GM21737 (cell line): Measurements from ENCODE around the gene IFT74.
"Not testable (repeated sequence)": the region's sequence is repeated elsewhere in the genome, so short reads cannot be mapped to it uniquely, and the experiment has no call there.

Experiments
- ATAC-seq: cut with Tn5 transposase; IDR thresholded peaks from one replicate; pipeline ENCODE4 v1.9.1; 2021; ENCODE audit warnings: mild to moderate bottlenecking, moderate library complexity; ENCODE audit not compliant: unreplicated experiment

IFT74 gene

GRCh38 chr9:27065288-27065687 lies 109.1 kb downstream of the IFT74 start:
- no peak for ATAC-seq

DNA sequence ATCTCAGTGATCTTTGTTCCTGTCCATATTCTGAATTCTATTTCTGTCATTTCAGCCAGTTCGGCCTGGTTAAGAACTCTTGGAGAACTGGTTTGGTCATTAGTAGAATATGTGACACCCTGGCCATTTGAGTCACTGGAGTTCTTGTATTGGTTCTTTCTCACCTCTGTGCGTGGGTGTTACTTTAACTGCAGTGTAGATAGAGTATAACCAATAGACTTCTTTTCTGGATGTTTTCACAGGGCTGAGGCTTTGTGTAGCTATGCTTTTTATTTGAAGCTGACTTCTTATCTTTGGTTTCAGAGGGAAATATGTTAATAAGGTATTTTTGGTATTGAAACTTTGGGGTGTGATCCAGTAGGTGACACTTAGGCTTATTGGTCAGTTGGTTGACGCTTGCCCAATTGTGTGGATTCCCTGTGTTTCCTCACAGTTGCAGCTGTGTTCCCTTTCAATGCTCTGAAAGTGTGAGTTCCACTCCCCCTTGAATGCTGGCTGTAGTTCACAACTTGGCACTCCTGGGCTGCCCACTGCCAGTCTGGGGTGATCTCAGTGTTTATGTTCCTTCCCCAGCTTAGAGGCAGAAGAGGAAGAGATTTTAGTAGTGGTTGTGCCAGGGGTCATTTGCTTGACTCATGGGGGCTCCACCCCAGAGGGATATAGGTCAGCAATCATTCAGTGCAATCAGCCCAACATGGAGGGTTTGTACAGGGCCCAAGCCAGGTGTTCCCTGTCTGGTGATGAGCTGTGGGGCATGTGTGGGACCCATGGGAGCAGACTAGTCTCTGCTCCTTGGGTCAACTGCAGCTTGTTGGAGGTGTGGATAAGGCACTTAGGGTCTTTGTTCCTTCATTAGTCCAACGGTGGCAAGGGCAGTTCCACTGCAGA lies 117.9 kb downstream of the IFT74 start:
- no peak for ATAC-seq

GRCh38 chr9:27078685-27079084 lies 122.5 kb downstream of the IFT74 start:
- ATAC-seq = no peak

DNA sequence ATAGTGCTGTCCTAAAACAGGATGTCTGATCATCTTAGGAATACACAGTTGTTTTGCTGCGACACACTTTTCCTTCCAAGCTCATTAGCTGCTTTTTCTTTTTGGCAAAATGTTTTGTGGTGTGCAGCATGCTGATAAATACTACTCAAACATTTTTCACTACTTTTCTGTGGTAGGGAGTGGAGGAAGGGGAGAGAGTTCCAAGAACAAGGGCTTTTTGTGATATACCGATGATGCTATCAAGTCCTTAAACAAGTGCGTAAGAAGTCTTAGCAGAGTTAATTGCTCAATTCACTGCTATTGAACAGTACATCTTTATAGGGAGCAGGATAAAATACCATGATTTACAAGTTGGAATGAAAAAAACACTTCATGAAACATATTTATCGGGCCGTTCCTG lies 129.2 kb downstream of the IFT74 start:
- ATAC-seq = no peak

GRCh38 chr9:27086818-27087680 lies 130.8 kb downstream of the IFT74 start:
- no peak for ATAC-seq

- no peak for ATAC-seq
Observed at GRCh38 chr9:27088981-27089380, 132.8 kb downstream of the IFT74 start.

DNA sequence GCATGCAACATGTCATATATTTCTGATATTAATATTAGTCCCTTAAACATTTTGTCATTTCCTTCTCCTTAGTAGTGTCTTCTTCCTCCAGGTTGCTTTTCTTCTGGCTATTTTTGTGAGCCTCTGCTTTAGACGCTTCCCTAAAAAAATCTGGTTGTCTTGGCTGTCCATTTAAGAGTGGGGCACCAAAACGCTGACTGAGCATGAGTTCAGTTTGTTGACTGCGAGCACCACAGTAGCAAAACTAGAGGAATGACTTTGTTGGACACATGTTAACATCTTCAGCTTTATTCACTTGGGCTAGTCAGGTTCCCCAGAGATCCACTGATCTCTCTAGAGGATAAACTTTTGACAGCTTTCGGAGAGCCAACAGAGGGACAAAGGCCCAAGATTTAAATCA lies 133.5 kb downstream of the IFT74 start:
- ATAC-seq = no peak

- no peak for ATAC-seq
Observed at GRCh38 chr9:27090231-27090630, 134.0 kb downstream of the IFT74 start.

DNA sequence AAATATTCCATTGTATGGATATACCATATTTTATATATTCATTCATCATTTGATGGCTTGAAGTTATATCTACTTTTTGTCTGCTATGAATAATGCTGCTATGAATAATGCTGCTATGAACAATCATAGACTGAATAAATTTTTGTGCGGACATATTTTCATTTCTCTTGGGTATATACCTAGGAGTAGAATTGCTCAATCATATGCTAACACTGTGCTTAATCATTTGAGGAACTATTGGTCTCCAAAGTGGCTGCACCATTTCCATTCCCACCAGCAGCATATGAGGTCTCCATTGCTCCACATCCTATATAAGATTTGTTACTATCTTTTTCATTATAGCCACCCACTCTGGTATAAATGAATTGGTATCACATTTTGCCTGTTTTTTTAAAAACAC lies 134.5 kb downstream of the IFT74 start:
- no peak for ATAC-seq

DNA sequence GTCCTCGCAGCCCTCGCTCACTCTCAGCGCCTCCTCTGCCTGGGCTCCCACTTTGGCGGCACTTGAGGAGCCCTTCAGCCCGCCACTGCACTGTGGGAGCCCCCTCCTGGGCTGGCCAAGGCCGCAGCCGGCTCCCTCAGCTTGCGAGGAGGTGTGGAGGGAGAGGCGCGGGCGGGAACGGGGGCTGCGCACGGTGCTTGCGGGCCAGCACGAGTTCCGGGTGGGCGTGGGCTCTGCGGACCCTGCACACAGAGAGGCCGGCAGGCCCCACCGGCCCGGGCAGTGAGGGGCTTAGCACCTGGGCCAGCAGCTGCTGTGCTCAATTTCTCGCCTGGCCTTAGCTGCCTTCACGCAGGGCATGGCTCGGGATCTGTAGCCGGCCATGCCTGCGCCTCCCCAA lies 136.3 kb downstream of the IFT74 start:
- ATAC-seq = not testable (repeated sequence)

DNA sequence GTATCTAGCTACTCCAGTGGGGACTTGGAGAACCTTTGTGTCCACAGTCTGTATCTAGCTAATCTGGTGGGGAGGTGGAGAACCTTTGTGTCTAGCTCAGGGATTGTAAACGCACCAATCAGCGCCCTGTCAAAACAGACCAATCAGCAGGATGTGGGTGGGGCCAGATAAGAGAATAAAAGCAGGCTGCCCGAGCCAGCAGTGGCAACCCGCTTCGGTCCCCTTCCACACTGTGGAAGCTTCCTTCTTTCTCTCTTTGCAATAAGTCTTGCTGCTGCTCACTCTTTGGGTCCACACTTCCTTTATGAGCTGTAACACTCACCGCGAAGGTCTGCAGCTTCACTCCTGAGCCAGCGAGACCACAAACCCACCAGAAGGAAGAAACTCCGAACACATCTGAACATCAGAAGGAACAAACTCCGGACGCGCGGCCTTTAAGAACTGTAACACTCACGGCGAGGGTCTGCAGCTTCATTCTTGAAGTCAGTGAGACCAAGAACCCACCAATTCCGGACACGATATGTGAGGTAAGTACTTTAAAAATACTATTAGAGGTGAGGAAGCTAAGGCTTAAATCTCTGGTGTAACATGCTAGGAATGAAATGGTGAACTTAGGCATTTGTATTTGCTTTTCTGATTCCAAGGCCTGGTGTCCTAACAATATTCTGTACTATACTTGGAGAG lies 137.3 kb downstream of the IFT74 start:
- ATAC-seq = not testable (repeated sequence)

- ATAC-seq = no peak
Observed at GRCh38 chr9:27094640-27095298, 138.6 kb downstream of the IFT74 start.

GRCh38 chr9:27107241-27107640 lies 151.0 kb downstream of the IFT74 start:
- ATAC-seq = no peak

GRCh38 chr9:27108981-27109541 lies 152.8 kb downstream of the IFT74 start, which contains the start of gene TEK:
TSS of gene TEK (plus strand) at chr9:27109225. CDS start at chr9:27109591, 366 bp downstream.
- ATAC-seq = no peak

DNA sequence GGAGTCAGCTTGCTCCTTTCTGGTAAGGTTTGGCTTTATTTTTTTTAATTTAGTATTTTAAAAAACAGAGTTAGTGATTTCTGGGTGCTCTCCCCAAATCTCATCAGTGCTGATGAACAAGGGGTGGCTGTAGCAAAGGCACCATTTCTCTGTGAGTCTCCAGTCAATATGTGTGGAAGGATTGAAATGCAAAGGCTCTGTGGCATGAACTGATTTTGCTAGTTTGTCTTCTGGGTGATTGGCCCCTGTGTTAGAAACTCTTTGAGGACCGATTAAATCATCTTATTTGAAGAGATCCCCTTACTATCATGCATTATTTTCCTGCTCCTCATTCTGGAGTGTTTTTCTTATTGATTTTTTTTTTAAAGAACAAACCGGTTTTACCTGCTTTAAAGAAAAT lies 153.4 kb downstream of the IFT74 start:
- no peak for ATAC-seq

DNA sequence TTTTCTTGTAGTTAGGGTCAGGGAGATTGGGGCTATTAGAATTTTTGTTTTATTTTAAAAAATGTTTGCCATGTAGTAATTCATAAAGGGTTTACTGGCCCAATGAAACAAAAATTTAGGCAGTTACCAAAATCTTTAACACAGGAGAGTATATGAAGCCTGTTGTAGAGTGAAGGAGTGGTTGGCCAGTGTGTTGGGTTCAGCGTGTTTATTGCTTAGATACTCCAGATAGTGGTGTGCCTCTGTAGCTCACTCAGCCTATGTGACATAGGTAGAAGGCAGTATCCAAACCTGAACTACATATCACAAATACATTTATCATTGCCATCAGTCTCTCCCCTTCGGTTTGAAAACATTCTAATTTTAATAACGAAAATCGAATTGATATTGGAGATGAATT lies 154.0 kb downstream of the IFT74 start:
- ATAC-seq = no peak

- no peak for ATAC-seq
Observed at GRCh38 chr9:27112235-27112634, 156.0 kb downstream of the IFT74 start.
